ENCODE results near the gene BEAN1.

GRCh38 chr16:66435896-66436295 is 8.8 kb downstream of the BEAN1 start:
- TF ChIP-seq POLR2A (IDR thresholded peaks at IDR 0.05): no peak
- TF ChIP-seq POLR2AphosphoS5 (IDR thresholded peaks at IDR 0.05): no peak
- no peak for TF ChIP-seq CTCF (IDR thresholded peaks at IDR 0.05)
